Prostate gland (tissue), 2 donors: ENCODE results near the gene CLPTM1L. TPM values are rescaled to one million over a fixed set of nuclear protein-coding genes. Genes with fewer than 3 reads are reported as not detected.

Source experiments
- DNase-seq: peaks from one replicate; pipeline ENCODE4 v3.0.0-alpha.2; 2019; ENCODE audit warnings: low spot score
- H3K27ac ChIP-seq, 2 donors: fragments of 200-600 bp; sonication (generic); 2 replicates each; pipeline ENCODE4 v1.5.1; 2017 to 2019
- H3K27me3 ChIP-seq: fragments of 200-600 bp; sonication (generic); replicated peaks from 2 replicates; pipeline ENCODE4 v1.5.1; 2019; ENCODE audit not compliant: insufficient read depth
- H3K36me3 ChIP-seq, 2 donors: fragments of 200-600 bp; sonication (generic); 1 replicate in 1 of 2; 2 replicates in 1 of 2; pipeline versions ENCODE4 v1.5.1 to v1.8.1; 2017 to 2019
- H3K4me1 ChIP-seq: fragments of 200-600 bp; sonication (generic); replicated peaks from 2 replicates; pipeline ENCODE4 v1.5.1; 2019
- H3K4me3 ChIP-seq, 2 donors: fragments of 200-600 bp; sonication (generic); 2 replicates each; pipeline ENCODE4 v1.5.1; 2017 to 2019
- H3K9me3 ChIP-seq: fragments of 200-600 bp; sonication (generic); 2 replicates; pipeline ENCODE4 v1.5.1; 2017
- POLR2A ChIP-seq: fragments of 450-650 bp; IDR thresholded peaks from one replicate; pipeline ENCODE4 v1.6.1; 2016; ENCODE audit warnings: antibody characterized with exemption, mild to moderate bottlenecking
- POLR2AphosphoS5 ChIP-seq: sonication (generic); formaldehyde crosslinking; IDR thresholded peaks from one replicate; pipeline ENCODE4 v1.6.1; 2017; ENCODE audit warnings: antibody characterized with exemption
- WGBS: methylation state at CpG from one replicate; pipeline ENCODE4 v1.1.5; 2018; 5-methylcytosine and 5-hydroxymethylcytosine counted together
- intact Hi-C: fragments of 100-400 bp; cut with DNase I; formaldehyde crosslinking; loops from one replicate; pipeline ENCODE4 v1.14.2; 2022
- total RNA-seq, 2 donors: library from RNA; depleted of rRNA; stranded (reverse); fragments of >200 nt; gene quantifications; one replicate each; pipeline ENCODE4 v1.1.0, GENCODE V29; 2016
- TF ChIP-seq, protein P1 (sequence below), 4 experiments: fragments of 200-600 bp in 2 of 4; fragments of 450-650 bp in 2 of 4; sonication (generic) in 2 of 4; IDR thresholded peaks; 1 replicate in 3 of 4; 2 replicates in 1 of 4; pipeline ENCODE4 v1.5.1; 2016 to 2019; ENCODE audit warnings: antibody characterized with exemption in 4 of 4, mild to moderate bottlenecking in 2 of 4, moderate library complexity in 2 of 4

The CLPTM1L gene
- total RNA-seq, 2 donors from 2014 or later, result 105 to 135 TPM

DNA sequence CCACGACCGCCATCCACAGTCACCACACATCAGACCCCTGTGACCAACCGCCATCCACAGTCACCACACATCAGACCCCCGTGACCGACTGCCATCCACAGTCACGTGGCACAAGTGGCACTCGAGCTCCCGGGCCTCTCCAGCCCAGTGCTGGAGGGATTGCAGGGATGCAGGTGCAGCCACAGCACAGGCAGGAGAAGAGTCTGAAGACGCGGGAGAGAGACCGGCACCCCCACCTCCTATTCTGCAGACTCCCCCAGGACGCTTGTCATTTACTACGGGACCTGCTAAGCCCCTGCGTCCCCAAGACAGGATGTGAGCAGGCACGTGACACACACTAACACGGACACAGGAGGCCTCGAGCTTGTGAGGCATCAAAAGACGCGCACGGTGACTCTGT lies 71.2 kb downstream of the CLPTM1L start:
- intact Hi-C loops, result no loop called here
- Histone ChIP-seq H3K4me3 (no peak overlapping the region), H3K9me3 (no peaks in the 10 kb centered on the region), H3K27me3 (no peaks in the 10 kb centered on the region), H3K36me3 (no peaks in the 10 kb centered on the region), H3K4me1 (no peaks in the 10 kb centered on the region), H3K27ac (no peak overlapping the region)
- TF ChIP-seq POLR2A (no peak), POLR2AphosphoS5 (no peak)
- TF ChIP-seq, protein P1, sequence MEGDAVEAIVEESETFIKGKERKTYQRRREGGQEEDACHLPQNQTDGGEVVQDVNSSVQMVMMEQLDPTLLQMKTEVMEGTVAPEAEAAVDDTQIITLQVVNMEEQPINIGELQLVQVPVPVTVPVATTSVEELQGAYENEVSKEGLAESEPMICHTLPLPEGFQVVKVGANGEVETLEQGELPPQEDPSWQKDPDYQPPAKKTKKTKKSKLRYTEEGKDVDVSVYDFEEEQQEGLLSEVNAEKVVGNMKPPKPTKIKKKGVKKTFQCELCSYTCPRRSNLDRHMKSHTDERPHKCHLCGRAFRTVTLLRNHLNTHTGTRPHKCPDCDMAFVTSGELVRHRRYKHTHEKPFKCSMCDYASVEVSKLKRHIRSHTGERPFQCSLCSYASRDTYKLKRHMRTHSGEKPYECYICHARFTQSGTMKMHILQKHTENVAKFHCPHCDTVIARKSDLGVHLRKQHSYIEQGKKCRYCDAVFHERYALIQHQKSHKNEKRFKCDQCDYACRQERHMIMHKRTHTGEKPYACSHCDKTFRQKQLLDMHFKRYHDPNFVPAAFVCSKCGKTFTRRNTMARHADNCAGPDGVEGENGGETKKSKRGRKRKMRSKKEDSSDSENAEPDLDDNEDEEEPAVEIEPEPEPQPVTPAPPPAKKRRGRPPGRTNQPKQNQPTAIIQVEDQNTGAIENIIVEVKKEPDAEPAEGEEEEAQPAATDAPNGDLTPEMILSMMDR (IDR thresholded peaks at IDR 0.05), result no peak
- DNase-seq, result no peak
- WGBS, result 97% methylated on average over 14 of the region's 20 CpGs

DNA sequence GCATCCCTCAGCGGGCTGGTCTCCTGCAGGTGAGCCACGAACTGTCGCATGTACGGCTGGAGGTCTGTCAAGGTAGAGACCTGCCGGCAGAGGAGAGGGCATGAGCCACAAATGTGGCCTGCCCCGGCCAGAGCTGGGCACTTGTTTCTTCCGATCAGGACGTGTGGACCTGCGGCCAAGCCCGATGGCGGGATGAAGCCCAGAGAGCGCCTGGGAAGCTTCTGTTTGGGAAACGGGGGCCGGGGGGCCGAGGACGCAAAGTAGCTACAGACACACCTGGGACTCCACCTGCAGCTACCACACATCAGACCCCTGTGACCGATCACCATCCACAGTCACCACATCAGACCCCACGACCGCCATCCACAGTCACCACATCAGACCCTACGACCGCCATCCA lies 72.7 kb downstream of the CLPTM1L start:
- H3K9me3 ChIP-seq, result no peaks in the 10 kb centered on the region
- H3K4me1 ChIP-seq, result no peaks in the 10 kb centered on the region
- WGBS, result 94% methylated on average over 20 of the region's 21 CpGs

DNA sequence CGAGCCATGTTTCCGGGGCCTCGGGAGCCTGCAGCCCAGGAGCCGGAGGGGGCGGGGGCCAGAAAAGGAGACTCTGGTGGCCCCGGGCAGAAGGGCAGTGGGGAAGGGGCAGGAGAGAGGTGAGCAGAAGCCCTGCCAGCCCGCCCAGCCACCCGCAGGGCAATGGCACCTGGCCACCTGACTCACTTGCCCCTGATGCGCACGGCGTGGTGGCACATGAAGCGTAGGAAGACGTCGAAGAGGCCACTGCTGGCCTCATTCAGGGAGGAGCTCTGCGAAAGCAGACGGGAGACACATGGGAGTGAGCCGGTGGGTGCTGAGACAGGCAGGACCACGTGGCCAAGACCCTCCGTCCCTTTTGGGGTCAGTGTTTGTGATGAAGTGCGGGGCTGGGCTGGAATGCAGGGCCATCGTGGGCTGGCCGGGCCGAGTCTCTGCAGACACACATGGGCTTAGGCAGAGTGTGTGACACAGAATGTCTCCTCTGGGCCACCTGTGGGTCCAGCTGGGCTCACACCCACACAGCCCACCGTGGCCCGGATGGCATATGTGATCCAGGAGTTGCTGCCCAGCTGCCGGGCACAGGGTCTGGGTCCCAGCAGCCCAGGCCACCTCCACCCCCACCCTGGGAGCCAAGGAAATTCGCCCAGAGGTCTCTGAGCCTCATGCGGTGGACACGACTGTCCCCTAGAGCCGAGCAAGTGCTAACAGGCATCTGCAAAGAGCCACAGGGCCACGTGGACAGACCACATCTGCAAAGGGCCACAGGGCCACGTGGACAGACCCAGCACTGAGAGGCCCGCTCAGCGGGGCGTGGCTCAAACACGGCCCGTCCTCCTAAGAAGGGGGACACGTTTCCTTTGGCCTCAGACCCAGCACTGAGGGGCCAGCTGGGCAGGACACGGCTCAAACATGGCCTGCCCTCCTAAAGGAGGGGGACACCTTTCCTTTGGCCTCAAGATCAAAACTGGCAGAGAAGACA lies 73.7 kb downstream of the CLPTM1L start:
- WGBS, result 91% methylated on average over 38 of the region's 39 CpGs
- no peaks in the 10 kb centered on the region for H3K4me1 ChIP-seq
- H3K27ac ChIP-seq, result no peak overlapping the region
- no peaks in the 10 kb centered on the region for H3K36me3 ChIP-seq
- TF ChIP-seq, protein P1 (IDR thresholded peaks at IDR 0.05), result no peak
- TF ChIP-seq POLR2A (no peak), POLR2AphosphoS5 (no peak)
- no peak overlapping the region for H3K4me3 ChIP-seq
- no peaks in the 10 kb centered on the region for H3K27me3 ChIP-seq
- no peaks in the 10 kb centered on the region for H3K9me3 ChIP-seq
- intact Hi-C loops, result no loop called here
- DNase-seq, result no peak

More for the DNA sequence above, 72.7 kb downstream of the CLPTM1L start:
- TF ChIP-seq POLR2A (no peak), POLR2AphosphoS5 (no peak)
- TF ChIP-seq, protein P1 (IDR thresholded peaks at IDR 0.05), result no peak
- DNase-seq, result no peak
- Histone ChIP-seq H3K27ac (no peak overlapping the region), H3K27me3 (no peaks in the 10 kb centered on the region), H3K4me3 (no peak overlapping the region), H3K36me3 (no peaks in the 10 kb centered on the region)
- intact Hi-C loops, result no loop called here

DNA sequence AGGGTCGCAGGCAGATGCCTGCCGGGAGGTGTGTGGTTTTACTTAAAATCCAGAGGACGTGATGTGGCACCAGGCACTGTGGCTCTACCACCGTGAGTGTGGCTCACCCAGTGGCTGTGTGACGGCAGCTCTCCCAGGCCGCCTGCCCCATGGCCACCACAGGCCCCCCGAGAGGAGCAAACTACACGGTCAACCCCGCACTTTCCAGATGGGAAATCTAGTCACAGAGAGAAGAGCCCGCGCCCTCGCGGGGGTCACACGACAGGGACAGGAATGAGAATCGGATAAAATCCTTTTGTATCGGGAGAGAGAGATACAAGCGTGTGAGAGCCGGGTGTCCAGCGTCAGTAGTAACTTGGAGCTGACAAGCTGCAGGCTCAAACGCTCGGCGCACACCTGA lies 74.5 kb downstream of the CLPTM1L start:
- H3K4me3 ChIP-seq, result no peak overlapping the region
- no peak for DNase-seq
- no peak overlapping the region for H3K27ac ChIP-seq
- no peaks in the 10 kb centered on the region for H3K4me1 ChIP-seq
- 90% methylated on average over 22 of the region's 22 CpGs for WGBS
- intact Hi-C loops, result no loop called here
- H3K27me3 ChIP-seq, result no peaks in the 10 kb centered on the region
- TF ChIP-seq, protein P1 (IDR thresholded peaks at IDR 0.05), result no peak
- H3K36me3 ChIP-seq, result no peaks in the 10 kb centered on the region
- H3K9me3 ChIP-seq, result no peaks in the 10 kb centered on the region

DNA sequence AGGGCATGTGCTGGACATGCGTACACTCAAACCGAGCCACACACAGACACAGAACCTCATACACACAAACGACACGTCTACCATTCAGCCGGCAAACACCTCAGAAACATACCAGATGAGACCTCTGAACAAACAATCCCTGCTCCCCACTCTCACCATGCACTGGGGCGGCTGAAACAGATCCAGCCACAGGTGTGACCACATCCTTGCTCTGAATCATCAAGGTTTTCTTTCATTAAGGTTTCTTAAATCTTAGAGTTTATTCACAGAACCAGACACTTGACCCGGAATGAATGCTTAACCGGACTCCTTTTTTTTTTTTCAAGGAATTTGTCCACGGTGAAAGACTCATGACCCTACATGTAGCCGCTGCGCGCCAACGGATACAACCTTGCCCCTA lies 76.2 kb downstream of the CLPTM1L start:
- H3K9me3 ChIP-seq, result no peaks in the 10 kb centered on the region
- H3K36me3 ChIP-seq, result no peaks in the 10 kb centered on the region
- no peak overlapping the region for H3K27ac ChIP-seq
- TF ChIP-seq POLR2A, result no peak
- TF ChIP-seq, protein P1 (IDR thresholded peaks at IDR 0.05), result no peak
- no peaks in the 10 kb centered on the region for H3K27me3 ChIP-seq
- H3K4me1 ChIP-seq, result no peaks in the 10 kb centered on the region
- 84% methylated on average over 13 of the region's 13 CpGs for WGBS
- intact Hi-C loops, result no loop called here
- H3K4me3 ChIP-seq, result no peak overlapping the region
- DNase-seq, result no peak
